Mesendoderm (in vitro differentiated cells): Measurements from ENCODE around the gene ANKRD55.

ENCODE experiments used
- DNase-seq: peaks from one replicate; pipeline ENCODE4 v3.0.0; 2013
- H2AK5ac ChIP-seq: 2 replicates; pipeline ENCODE4 v1.6.1; 2013; ENCODE audit warnings: low read length, inconsistent platforms
- H2BK120ac ChIP-seq: 2 replicates; pipeline ENCODE4 v1.6.1; 2013; ENCODE audit warnings: low read depth, mild to moderate bottlenecking, low read length, moderate library complexity, mixed read lengths
- H2BK15ac ChIP-seq: replicated peaks from 2 replicates; pipeline ENCODE4 v1.6.1; 2013; ENCODE audit warnings: low read depth, mild to moderate bottlenecking, moderate library complexity
- H2BK5ac ChIP-seq: 2 replicates; pipeline ENCODE4 v1.6.1; 2013; ENCODE audit warnings: low read length, inconsistent platforms
- H3K18ac ChIP-seq: 2 replicates; pipeline ENCODE4 v1.6.1; 2013; ENCODE audit warnings: mild to moderate bottlenecking, low read length, mixed read lengths
- H3K23ac ChIP-seq: one replicate; pipeline ENCODE4 v1.6.1; 2013; ENCODE audit warnings: low read length
- H3K27ac ChIP-seq: 2 replicates; pipeline ENCODE4 v1.5.1; 2013; ENCODE audit warnings: low read depth, mild to moderate bottlenecking, inconsistent platforms, low read length, moderate library complexity
- H3K27me3 ChIP-seq: 2 replicates; pipeline ENCODE4 v1.6.1; 2013; ENCODE audit warnings: low read length, control low read depth, mild to moderate bottlenecking, inconsistent platforms; ENCODE audit not compliant: insufficient read depth, poor library complexity
- H3K36me3 ChIP-seq: 2 replicates; pipeline ENCODE4 v1.6.1; 2013; ENCODE audit warnings: low read length, inconsistent platforms; ENCODE audit not compliant: control insufficient read depth, insufficient read depth
- H3K4ac ChIP-seq: one replicate; pipeline ENCODE4 v1.6.1; 2013; ENCODE audit warnings: low read depth, mild to moderate bottlenecking, low read length, moderate library complexity
- H3K4me1 ChIP-seq: 2 replicates; pipeline ENCODE4 v1.6.1; 2013; ENCODE audit warnings: low read depth, low read length, inconsistent platforms; ENCODE audit not compliant: control insufficient read depth
- H3K4me2 ChIP-seq: 2 replicates; pipeline ENCODE4 v1.6.1; 2013; ENCODE audit warnings: low read length
- H3K4me3 ChIP-seq: 2 replicates; pipeline ENCODE4 v1.5.1; 2013; ENCODE audit warnings: mild to moderate bottlenecking, low read length
- H3K56ac ChIP-seq: one replicate; pipeline ENCODE4 v1.6.1; 2013; ENCODE audit warnings: low read length
- H3K79me1 ChIP-seq: 2 replicates; pipeline ENCODE4 v1.6.1; 2013; ENCODE audit warnings: low read length, inconsistent platforms
- H3K79me2 ChIP-seq: 2 replicates; pipeline ENCODE4 v1.6.1; 2013; ENCODE audit warnings: mild to moderate bottlenecking, low read length; ENCODE audit not compliant: control insufficient read depth, insufficient read depth
- H3K9ac ChIP-seq: 2 replicates; pipeline ENCODE4 v1.6.1; 2013; ENCODE audit warnings: low read length, inconsistent platforms
- H4K5ac ChIP-seq: one replicate; pipeline ENCODE4 v1.6.1; 2013; ENCODE audit warnings: low read length
- H4K8ac ChIP-seq: one replicate; pipeline ENCODE4 v1.6.1; 2013; ENCODE audit warnings: low read depth, mild to moderate bottlenecking, control low read depth, low read length, moderate library complexity
- WGBS: extraction: QIAGEN DNeasy Blood & Tissue Kit; methylation state at CpG from one replicate; pipeline ENCODE4 v1.1.7; 2013; ENCODE audit warnings: low lambda C conversion rate, missing lambda C conversion rate; ENCODE audit not compliant: insufficient coverage; ENCODE audit errors: extremely low coverage; 5-methylcytosine and 5-hydroxymethylcytosine counted together

The ANKRD55 gene

GRCh38 chr5:56172241-56172640 is 60.9 kb downstream of the ANKRD55 start:
- H3K18ac ChIP-seq, result no peak overlapping the region
- H2BK5ac ChIP-seq, result no peak overlapping the region
- no peak overlapping the region for H3K23ac ChIP-seq
- no peaks in the 10 kb centered on the region for H3K36me3 ChIP-seq
- no CpG with 5 or more reads among the region's 1 CpG for WGBS
- no peak overlapping the region for H3K9ac ChIP-seq
- H2BK15ac ChIP-seq, result no peak overlapping the region
- H3K4me3 ChIP-seq, result no peak overlapping the region
- H3K79me1 ChIP-seq, result no peaks in the 10 kb centered on the region
- H3K27ac ChIP-seq, result no peak overlapping the region
- DNase-seq, result no peak
- H3K56ac ChIP-seq, result no peak overlapping the region
- no peak overlapping the region for H2AK5ac ChIP-seq
- H4K5ac ChIP-seq, result no peak overlapping the region
- no peaks in the 10 kb centered on the region for H3K79me2 ChIP-seq
- no peak overlapping the region for H3K4ac ChIP-seq
- no peak overlapping the region for H2BK120ac ChIP-seq
- no peaks in the 10 kb centered on the region for H3K27me3 ChIP-seq
- H3K4me2 ChIP-seq, result no peak overlapping the region
- no peak overlapping the region for H4K8ac ChIP-seq
- H3K4me1 ChIP-seq, result peaks cover 11% of the 10 kb centered on the region

GRCh38 chr5:56170557-56170956 is 62.6 kb downstream of the ANKRD55 start:
- WGBS, result no CpG with 5 or more reads among the region's 4 CpGs
- H3K18ac ChIP-seq, result no peak overlapping the region
- H3K36me3 ChIP-seq, result no peaks in the 10 kb centered on the region
- no peak for DNase-seq
- H4K5ac ChIP-seq, result no peak overlapping the region
- H3K23ac ChIP-seq, result no peak overlapping the region
- no peak overlapping the region for H2BK15ac ChIP-seq
- no peak overlapping the region for H3K4me3 ChIP-seq
- H2BK5ac ChIP-seq, result no peak overlapping the region
- H2BK120ac ChIP-seq, result no peak overlapping the region
- H3K27ac ChIP-seq, result no peak overlapping the region
- H3K79me2 ChIP-seq, result no peaks in the 10 kb centered on the region
- no peak overlapping the region for H3K4me2 ChIP-seq
- H3K79me1 ChIP-seq, result no peaks in the 10 kb centered on the region
- no peak overlapping the region for H4K8ac ChIP-seq
- H3K56ac ChIP-seq, result no peak overlapping the region
- no peaks in the 10 kb centered on the region for H3K27me3 ChIP-seq
- no peak overlapping the region for H3K4ac ChIP-seq
- H2AK5ac ChIP-seq, result no peak overlapping the region
- H3K4me1 ChIP-seq, result peaks cover 6% of the 10 kb centered on the region
- no peak overlapping the region for H3K9ac ChIP-seq

- Histone ChIP-seq H3K23ac (no peak overlapping the region), H3K56ac (no peak overlapping the region), H3K79me2 (no peaks in the 10 kb centered on the region), H2BK5ac (no peak overlapping the region), H4K5ac (no peak overlapping the region), H3K27me3 (no peaks in the 10 kb centered on the region), H3K4me1 (peaks cover 2% of the 10 kb centered on the region), H3K9ac (no peak overlapping the region), H3K27ac (no peak overlapping the region), H3K79me1 (no peaks in the 10 kb centered on the region), H2AK5ac (no peak overlapping the region), H3K4me2 (no peak overlapping the region), H2BK15ac (no peak overlapping the region), H3K4me3 (no peak overlapping the region), H3K4ac (no peak overlapping the region), H4K8ac (no peak overlapping the region), H3K18ac (no peak overlapping the region), H2BK120ac (no peak overlapping the region), H3K36me3 (no peaks in the 10 kb centered on the region)
- DNase-seq, result no peak
Measured at GRCh38 chr5:56169949-56170348, 63.2 kb downstream of the ANKRD55 start.

GRCh38 chr5:56169281-56169680 is 63.8 kb downstream of the ANKRD55 start:
- no peak overlapping the region for H4K5ac ChIP-seq
- H2AK5ac ChIP-seq, result no peak overlapping the region
- H3K4me1 ChIP-seq, result no peaks in the 10 kb centered on the region
- no peak overlapping the region for H3K56ac ChIP-seq
- H2BK120ac ChIP-seq, result no peak overlapping the region
- no peak overlapping the region for H3K4me2 ChIP-seq
- no peak overlapping the region for H3K23ac ChIP-seq
- no peaks in the 10 kb centered on the region for H3K27me3 ChIP-seq
- no CpG with 5 or more reads among the region's 2 CpGs for WGBS
- no peak for DNase-seq
- no peak overlapping the region for H4K8ac ChIP-seq
- no peak overlapping the region for H2BK15ac ChIP-seq
- no peaks in the 10 kb centered on the region for H3K79me1 ChIP-seq
- no peak overlapping the region for H3K4me3 ChIP-seq
- H3K36me3 ChIP-seq, result no peaks in the 10 kb centered on the region
- H3K18ac ChIP-seq, result no peak overlapping the region
- no peak overlapping the region for H3K4ac ChIP-seq
- no peak overlapping the region for H2BK5ac ChIP-seq
- no peaks in the 10 kb centered on the region for H3K79me2 ChIP-seq
- H3K27ac ChIP-seq, result no peak overlapping the region
- no peak overlapping the region for H3K9ac ChIP-seq

- no peak overlapping the region for H3K9ac ChIP-seq
- no peak overlapping the region for H3K18ac ChIP-seq
- no peak overlapping the region for H3K4me2 ChIP-seq
- H3K36me3 ChIP-seq, result no peaks in the 10 kb centered on the region
- H2BK120ac ChIP-seq, result no peak overlapping the region
- no peaks in the 10 kb centered on the region for H3K4me1 ChIP-seq
- no peak overlapping the region for H4K8ac ChIP-seq
- no peak overlapping the region for H4K5ac ChIP-seq
- no peak overlapping the region for H2BK15ac ChIP-seq
- H3K27ac ChIP-seq, result no peak overlapping the region
- no peaks in the 10 kb centered on the region for H3K79me1 ChIP-seq
- no peaks in the 10 kb centered on the region for H3K27me3 ChIP-seq
- no peak overlapping the region for H3K23ac ChIP-seq
- H2AK5ac ChIP-seq, result no peak overlapping the region
- H3K79me2 ChIP-seq, result no peaks in the 10 kb centered on the region
- no peak overlapping the region for H3K4me3 ChIP-seq
- H3K4ac ChIP-seq, result no peak overlapping the region
- H2BK5ac ChIP-seq, result no peak overlapping the region
- DNase-seq, result no peak
- WGBS, result no CpG with 5 or more reads among the region's 8 CpGs
- H3K56ac ChIP-seq, result no peak overlapping the region
Measured at GRCh38 chr5:56168066-56168478, 65.1 kb downstream of the ANKRD55 start.

- H3K79me2 ChIP-seq, result no peaks in the 10 kb centered on the region
- H3K79me1 ChIP-seq, result no peaks in the 10 kb centered on the region
- H3K18ac ChIP-seq, result no peak overlapping the region
- H4K8ac ChIP-seq, result no peak overlapping the region
- no peak overlapping the region for H3K27ac ChIP-seq
- H3K4me1 ChIP-seq, result no peaks in the 10 kb centered on the region
- no peak overlapping the region for H3K9ac ChIP-seq
- no peak overlapping the region for H3K23ac ChIP-seq
- WGBS, result no CpG with 5 or more reads among the region's 2 CpGs
- H2BK120ac ChIP-seq, result no peak overlapping the region
- no peak overlapping the region for H2BK5ac ChIP-seq
- H3K4me2 ChIP-seq, result no peak overlapping the region
- H2BK15ac ChIP-seq, result no peak overlapping the region
- H3K27me3 ChIP-seq, result no peaks in the 10 kb centered on the region
- H3K4me3 ChIP-seq, result no peak overlapping the region
- no peak overlapping the region for H2AK5ac ChIP-seq
- no peaks in the 10 kb centered on the region for H3K36me3 ChIP-seq
- no peak overlapping the region for H4K5ac ChIP-seq
- no peak overlapping the region for H3K56ac ChIP-seq
- no peak for DNase-seq
- no peak overlapping the region for H3K4ac ChIP-seq
Measured at GRCh38 chr5:56167519-56167918, 65.6 kb downstream of the ANKRD55 start.
